Gastroesophageal sphincter (tissue), 4 donors: ENCODE results near the gene GNG8. TPM values are rescaled to one million over a fixed set of nuclear protein-coding genes. Genes with fewer than 3 reads are reported as not detected.

ENCODE experiments used
- ATAC-seq: fragments of 150-250 bp; one replicate; pipeline ENCODE4 v1.9.1; 2016; ENCODE audit warnings: mild to moderate bottlenecking, moderate library complexity
- H3K27ac ChIP-seq, 4 donors: fragments of 200-600 bp; sonication (generic) in 3 of 4; 1 replicate in 3 of 4; 2 replicates in 1 of 4; pipeline ENCODE4 v1.5.1; 2016 to 2019
- H3K27me3 ChIP-seq: fragments of 200-600 bp; sonication (generic); one replicate; pipeline ENCODE4 v1.5.1; 2019
- H3K36me3 ChIP-seq, 2 donors: fragments of 200-600 bp; sonication (generic); one replicate each; pipeline ENCODE4 v1.5.1; 2019; ENCODE audit warnings: control low read depth in 1 of 2
- H3K4me1 ChIP-seq, 3 donors: fragments of 200-600 bp; sonication (generic); 1 replicate in 2 of 3; 2 replicates in 1 of 3; pipeline ENCODE4 v1.5.1; 2016 to 2019; ENCODE audit warnings: control low read depth in 2 of 3
- H3K4me3 ChIP-seq, 2 donors: fragments of 200-600 bp; sonication (generic); one replicate each; pipeline ENCODE4 v1.5.1; 2019; ENCODE audit warnings: mild to moderate bottlenecking in 1 of 2, moderate library complexity in 1 of 2
- H3K9me3 ChIP-seq, 3 donors: fragments of 200-600 bp; sonication (generic); one replicate each; pipeline ENCODE4 v1.5.1; 2017 to 2019; ENCODE audit warnings: control low read depth in 2 of 3
- EP300 ChIP-seq: sonication (generic); formaldehyde crosslinking; IDR thresholded peaks from one replicate; pipeline ENCODE4 v1.6.1; 2017; ENCODE audit warnings: antibody characterized with exemption, mild to moderate bottlenecking
- POLR2A ChIP-seq, 2 donors: fragments of 450-650 bp; IDR thresholded peaks; one replicate each; pipeline ENCODE4 v1.6.1; 2017; ENCODE audit warnings: antibody characterized with exemption in 2 of 2, mild to moderate bottlenecking in 2 of 2, moderate library complexity in 1 of 2
- POLR2AphosphoS5 ChIP-seq: sonication (generic); formaldehyde crosslinking; IDR thresholded peaks from one replicate; pipeline ENCODE4 v1.6.1; 2017; ENCODE audit warnings: antibody characterized with exemption
- WGBS, 2 donors: methylation state at CpG; one replicate each; pipeline ENCODE4 v1.1.5; 2018; ENCODE audit warnings: low coverage in 1 of 2; 5-methylcytosine and 5-hydroxymethylcytosine counted together
- total RNA-seq, 4 donors: library from RNA; depleted of rRNA; stranded (reverse); fragments of >200 nt; gene quantifications; one replicate each; pipeline ENCODE4 v1.1.0, GENCODE V29; 2016
- TF ChIP-seq, protein P1 (sequence below), 4 experiments: fragments of 200-600 bp in 2 of 4; fragments of 450-650 bp in 2 of 4; sonication (generic) in 1 of 4; IDR thresholded peaks; one replicate each; pipeline ENCODE4 v1.5.1; 2017 to 2019; ENCODE audit warnings: antibody characterized with exemption in 4 of 4, mild to moderate bottlenecking in 2 of 4, moderate library complexity in 2 of 4

The GNG8 gene
- total RNA-seq, result not detected

DNA sequence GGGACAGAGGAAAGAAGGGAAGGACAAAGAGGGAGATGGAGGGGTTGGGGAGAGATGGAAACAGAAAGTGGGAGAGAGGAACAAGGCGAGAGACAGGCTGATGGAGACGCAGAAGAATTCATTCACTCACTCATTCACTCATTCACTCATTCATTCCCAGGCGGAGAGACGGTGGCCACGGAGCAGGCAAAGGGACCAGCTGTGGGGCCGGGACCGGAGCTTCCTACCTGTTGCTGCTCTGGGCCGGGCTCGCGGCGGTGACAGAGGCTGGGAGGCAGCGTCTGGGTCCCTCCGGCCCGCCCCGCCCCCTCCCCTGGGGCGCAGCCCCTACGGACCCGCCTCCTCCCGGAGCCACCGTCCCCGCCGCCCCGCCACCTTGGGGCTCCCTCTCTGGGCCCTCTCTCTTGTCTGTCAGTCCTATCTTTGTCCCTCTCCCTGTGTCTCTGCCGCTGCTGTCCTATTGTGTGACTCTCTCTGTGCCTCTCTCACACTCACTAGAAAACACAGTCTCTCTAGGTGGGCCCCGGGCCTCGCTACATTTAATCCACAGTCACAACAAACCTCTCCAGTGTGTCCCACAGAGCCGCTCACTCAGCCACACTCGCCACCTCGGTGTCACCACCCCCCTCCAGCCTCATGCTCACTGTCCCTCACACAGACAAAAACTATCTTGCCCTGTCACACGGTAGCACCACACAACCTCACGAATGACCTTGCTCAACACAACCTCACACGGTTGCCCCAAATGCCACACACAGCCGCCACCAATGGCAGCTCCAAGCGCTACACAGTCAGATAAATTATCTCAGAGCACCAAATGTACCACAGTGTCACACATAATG lies at the start of gene GNG8:
GNG8 (minus strand) TSS at position 283 of the 842 bp plus-strand sequence. CDS start 1,520 bp downstream, outside the sequence.
- Histone ChIP-seq H3K27ac (peak within 1 kb of the TSS in 2 of 4 donors; percentile 35 to 59), H3K9me3 (no peaks in the 10 kb centered on the region), H3K36me3 (no peaks in the 10 kb centered on the region), H3K27me3 (no peaks in the 10 kb centered on the region), H3K4me1 (peaks cover 0 to 58% (median 17%) of the 10 kb centered on the region in 3 donors), H3K4me3 (no peak within 1 kb of the TSS)
- ATAC-seq, result no peak
- WGBS, 2 donors, result 52 to 55% methylated on average over 9 to 23 of the region's 34 CpGs
- TF ChIP-seq POLR2A (IDR thresholded peaks at IDR 0.05) (no peak), POLR2AphosphoS5 (no peak), EP300 (no peak)
- TF ChIP-seq, protein P1, sequence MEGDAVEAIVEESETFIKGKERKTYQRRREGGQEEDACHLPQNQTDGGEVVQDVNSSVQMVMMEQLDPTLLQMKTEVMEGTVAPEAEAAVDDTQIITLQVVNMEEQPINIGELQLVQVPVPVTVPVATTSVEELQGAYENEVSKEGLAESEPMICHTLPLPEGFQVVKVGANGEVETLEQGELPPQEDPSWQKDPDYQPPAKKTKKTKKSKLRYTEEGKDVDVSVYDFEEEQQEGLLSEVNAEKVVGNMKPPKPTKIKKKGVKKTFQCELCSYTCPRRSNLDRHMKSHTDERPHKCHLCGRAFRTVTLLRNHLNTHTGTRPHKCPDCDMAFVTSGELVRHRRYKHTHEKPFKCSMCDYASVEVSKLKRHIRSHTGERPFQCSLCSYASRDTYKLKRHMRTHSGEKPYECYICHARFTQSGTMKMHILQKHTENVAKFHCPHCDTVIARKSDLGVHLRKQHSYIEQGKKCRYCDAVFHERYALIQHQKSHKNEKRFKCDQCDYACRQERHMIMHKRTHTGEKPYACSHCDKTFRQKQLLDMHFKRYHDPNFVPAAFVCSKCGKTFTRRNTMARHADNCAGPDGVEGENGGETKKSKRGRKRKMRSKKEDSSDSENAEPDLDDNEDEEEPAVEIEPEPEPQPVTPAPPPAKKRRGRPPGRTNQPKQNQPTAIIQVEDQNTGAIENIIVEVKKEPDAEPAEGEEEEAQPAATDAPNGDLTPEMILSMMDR (IDR thresholded peaks at IDR 0.05), result no peak

DNA sequence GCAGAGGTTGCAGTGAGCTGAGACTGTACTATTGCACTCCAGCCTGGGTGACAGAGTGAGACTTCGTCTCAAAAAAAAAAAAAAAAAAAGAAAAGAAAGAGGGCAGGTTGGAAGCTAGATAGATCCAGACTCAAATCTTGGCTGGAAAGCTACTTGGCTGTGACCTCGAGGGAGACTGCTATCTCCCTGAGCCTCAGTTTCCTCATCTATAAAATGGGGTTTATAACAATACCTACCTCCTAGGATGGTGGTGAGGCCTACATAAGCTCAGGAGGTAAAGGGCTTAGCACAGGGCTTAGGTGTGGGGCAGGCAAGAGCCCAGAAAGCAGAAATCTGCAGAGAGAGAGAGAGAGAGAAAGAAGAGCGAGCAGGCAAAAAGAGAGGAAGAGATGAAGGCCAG lies 49.2 kb upstream of the GNG8 start:
- 69 to 100% methylated on average over 1 to 3 of the region's 3 CpGs for WGBS, 2 donors
- H3K36me3 ChIP-seq, result peaks cover 0 to 100% of the 10 kb centered on the region in 2 donors
- H3K9me3 ChIP-seq, result no peaks in the 10 kb centered on the region
- TF ChIP-seq EP300 (no peak), POLR2A (IDR thresholded peaks at IDR 0.05) (no peak), POLR2AphosphoS5 (no peak)
- TF ChIP-seq, protein P1 (IDR thresholded peaks at IDR 0.05), result no peak
- no peak overlapping the region for H3K4me3 ChIP-seq
- no peak overlapping the region for H3K27ac ChIP-seq
- H3K27me3 ChIP-seq, result no peaks in the 10 kb centered on the region
- ATAC-seq, result no peak
- H3K4me1 ChIP-seq, result no peaks in the 10 kb centered on the region

DNA sequence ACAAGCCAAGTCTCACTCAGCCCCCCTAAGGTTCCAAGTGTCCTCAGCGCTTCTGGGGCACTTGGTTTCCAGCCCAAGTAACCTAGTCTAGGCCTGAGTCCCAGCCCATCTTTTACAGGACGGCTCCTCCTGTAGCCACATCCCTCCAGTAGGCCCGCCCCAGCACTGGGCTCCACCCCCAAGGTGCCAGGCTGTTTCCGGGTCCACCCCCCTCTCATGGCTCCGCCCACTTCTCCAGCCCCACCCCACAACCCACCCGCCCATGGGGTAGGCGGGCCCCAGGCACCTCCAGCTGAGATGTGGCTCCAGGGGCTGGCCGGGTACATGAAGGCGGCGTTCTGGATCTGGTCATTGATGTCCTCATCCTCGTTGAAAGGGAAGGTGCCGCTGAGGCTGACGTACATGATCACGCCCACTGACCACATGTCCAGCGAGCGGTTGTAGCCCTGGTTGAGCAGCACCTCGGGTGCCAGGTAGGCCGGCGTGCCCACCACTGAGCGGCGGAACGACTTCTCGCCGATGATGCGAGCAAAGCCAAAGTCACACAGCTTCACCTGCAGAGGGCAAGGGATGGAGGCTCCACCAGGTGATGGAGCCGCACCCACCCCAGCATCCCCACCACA lies 42.2 kb upstream of the GNG8 start:
- TF ChIP-seq EP300 (no peak), POLR2AphosphoS5 (no peak), POLR2A (IDR thresholded peaks at IDR 0.05) (no peak)
- TF ChIP-seq, protein P1 (IDR thresholded peaks at IDR 0.05), result no peak
- no peak for ATAC-seq

DNA sequence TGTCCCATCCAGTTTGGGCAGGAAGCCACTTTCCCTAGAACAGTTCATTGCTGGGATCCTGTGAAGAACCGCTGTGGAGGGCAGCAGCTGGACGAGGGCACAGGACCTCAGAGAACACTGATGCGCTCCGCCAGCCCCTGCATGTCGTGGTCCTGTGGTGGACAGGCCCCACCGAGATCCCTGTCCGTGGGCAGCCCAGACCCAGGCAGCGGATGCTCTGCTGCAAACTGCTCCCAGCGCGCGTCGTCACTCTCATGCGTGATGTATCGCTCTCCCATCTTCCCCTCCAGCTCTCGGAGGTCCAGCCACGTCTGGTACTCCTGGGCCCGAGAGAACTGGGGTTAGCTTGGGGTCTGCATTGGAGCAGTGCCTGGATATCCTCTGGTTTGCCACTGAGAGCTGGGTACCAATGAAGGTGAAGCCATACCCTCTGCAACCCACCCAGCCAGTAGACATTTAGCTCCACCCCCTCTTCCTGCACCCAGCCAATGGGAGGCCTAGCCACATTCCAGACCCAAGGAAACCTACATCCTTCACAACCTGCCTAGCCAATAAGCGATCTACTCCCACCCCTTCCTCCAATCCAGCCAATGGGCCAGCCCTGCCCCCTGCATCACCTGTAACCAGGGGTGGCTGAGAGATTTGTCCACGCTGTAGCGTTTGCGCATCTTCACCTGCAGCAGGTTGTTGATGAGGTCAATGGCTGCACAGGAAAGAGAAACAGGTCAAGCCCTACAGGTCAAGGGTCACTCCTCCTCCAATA lies 38.6 kb upstream of the GNG8 start:
- H3K4me1 ChIP-seq, result no peaks in the 10 kb centered on the region
- WGBS, 2 donors, result 94 to 95% methylated on average over 11 to 13 of the region's 21 CpGs
- H3K27me3 ChIP-seq, result no peaks in the 10 kb centered on the region
- TF ChIP-seq POLR2A (IDR thresholded peaks at IDR 0.05), result no peak
- TF ChIP-seq POLR2AphosphoS5, result no peak
- TF ChIP-seq, protein P1 (IDR thresholded peaks at IDR 0.05), result no peak
- TF ChIP-seq EP300, result no peak
- H3K9me3 ChIP-seq, result no peaks in the 10 kb centered on the region
- no peak overlapping the region for H3K4me3 ChIP-seq
- H3K27ac ChIP-seq, result no peak overlapping the region
- peak; percentile 35 for ATAC-seq
- peaks cover 0 to 72% of the 10 kb centered on the region in 2 donors for H3K36me3 ChIP-seq

More for the DNA sequence above, 42.2 kb upstream of the GNG8 start:
- no peaks in the 10 kb centered on the region for H3K9me3 ChIP-seq
- no peaks in the 10 kb centered on the region for H3K27me3 ChIP-seq
- H3K36me3 ChIP-seq, result peaks cover 0 to 100% of the 10 kb centered on the region in 2 donors
- no peak overlapping the region for H3K27ac ChIP-seq
- no peak overlapping the region for H3K4me3 ChIP-seq
- WGBS, 2 donors, result 50 to 61% methylated on average over 2 to 3 of the region's 26 CpGs
- H3K4me1 ChIP-seq, result no peaks in the 10 kb centered on the region
